ENCODE measurements around the gene TRDN. TPM values are rescaled to one million over a fixed set of nuclear protein-coding genes. Genes with fewer than 3 reads are reported as not detected.

Gene TRDN
- total and polyA plus RNA-seq, 9 donors = under 0.01 to 7.8 (median 1.3) TPM; not detected in 1

DNA sequence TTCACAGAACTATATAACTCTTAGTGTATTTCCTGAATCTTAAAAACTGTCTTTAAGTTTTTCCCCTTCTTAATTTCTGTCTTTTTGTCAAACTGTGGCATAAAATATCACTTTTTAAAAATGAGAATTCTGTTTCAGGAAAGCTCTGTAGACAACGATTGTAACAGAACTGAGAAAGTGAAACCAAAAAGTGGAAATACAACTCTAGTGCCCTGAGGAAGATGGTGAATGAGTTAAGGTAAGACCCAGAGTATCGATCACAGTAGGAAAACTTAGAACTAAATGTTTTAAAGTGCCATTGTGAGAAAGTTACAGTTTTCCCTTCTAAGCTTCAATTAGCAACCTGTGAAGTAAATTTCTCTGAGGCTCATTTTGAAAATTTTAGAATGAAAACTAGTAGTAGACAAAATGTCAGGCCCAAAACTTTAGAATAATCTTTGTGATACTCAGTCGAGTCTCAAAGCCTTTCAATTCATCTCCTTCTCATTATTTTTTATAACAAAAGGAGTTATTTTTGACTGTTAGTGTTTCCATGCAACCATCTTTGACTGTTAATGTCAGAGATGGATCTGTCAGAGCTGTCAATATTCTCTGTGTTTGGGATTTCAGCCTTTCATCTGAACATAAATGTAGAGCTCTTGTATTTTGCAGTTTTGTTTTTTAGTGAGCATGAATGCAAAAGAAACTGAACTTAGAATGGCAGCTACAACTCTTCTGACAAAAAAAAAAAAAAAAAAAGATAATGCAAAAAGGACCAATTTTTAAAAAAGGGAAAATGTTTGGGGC lies 19.0 kb upstream of the TRDN start:
- Histone ChIP-seq H3K27ac (no peak overlapping the region), H3K36me3 (no peaks in the 10 kb centered on the region), H3K4me3 (peak overlapping the region; percentile 8), H3K9me3 (no peaks in the 10 kb centered on the region), H3K4me1 (ENCODE audit: insufficient read depth) (no peaks in the 10 kb centered on the region), H3K27me3 (no peaks in the 10 kb centered on the region)
- TF ChIP-seq, protein P1, sequence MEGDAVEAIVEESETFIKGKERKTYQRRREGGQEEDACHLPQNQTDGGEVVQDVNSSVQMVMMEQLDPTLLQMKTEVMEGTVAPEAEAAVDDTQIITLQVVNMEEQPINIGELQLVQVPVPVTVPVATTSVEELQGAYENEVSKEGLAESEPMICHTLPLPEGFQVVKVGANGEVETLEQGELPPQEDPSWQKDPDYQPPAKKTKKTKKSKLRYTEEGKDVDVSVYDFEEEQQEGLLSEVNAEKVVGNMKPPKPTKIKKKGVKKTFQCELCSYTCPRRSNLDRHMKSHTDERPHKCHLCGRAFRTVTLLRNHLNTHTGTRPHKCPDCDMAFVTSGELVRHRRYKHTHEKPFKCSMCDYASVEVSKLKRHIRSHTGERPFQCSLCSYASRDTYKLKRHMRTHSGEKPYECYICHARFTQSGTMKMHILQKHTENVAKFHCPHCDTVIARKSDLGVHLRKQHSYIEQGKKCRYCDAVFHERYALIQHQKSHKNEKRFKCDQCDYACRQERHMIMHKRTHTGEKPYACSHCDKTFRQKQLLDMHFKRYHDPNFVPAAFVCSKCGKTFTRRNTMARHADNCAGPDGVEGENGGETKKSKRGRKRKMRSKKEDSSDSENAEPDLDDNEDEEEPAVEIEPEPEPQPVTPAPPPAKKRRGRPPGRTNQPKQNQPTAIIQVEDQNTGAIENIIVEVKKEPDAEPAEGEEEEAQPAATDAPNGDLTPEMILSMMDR (IDR thresholded peaks at IDR 0.05) = no peak
- no peak for TF ChIP-seq EP300 (IDR thresholded peaks at IDR 0.05)
- TF ChIP-seq POLR2A (IDR thresholded peaks at IDR 0.05) = no peak
- 23 to 35% (median 31%) methylated on average over 3 of the region's 3 CpGs for WGBS, 3 donors
- intact Hi-C loops (cut with DNase I) = no loop called here
- no peak for DNase-seq

DNA sequence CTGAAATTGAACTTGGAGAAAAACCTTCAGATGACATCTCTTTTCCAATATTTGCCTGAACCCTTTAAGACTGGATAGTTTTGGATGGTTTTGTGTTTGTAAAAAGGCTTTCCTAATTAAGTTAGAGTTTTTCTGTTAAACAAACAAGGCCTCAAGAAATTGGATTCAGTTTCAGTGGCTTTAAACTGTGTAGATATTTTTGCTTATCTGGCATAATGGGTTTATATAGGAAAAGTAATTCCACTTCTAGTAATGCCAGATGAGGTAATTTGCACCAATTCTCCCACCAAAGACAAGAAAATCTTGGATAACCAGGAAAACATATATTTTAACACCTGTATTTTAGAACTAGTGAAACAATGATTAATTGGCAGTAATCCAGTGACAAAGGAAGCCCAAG lies 12.0 kb upstream of the TRDN start:
- Histone ChIP-seq H3K4me3 (no peak overlapping the region), H3K4me1 (ENCODE audit: insufficient read depth) (no peaks in the 10 kb centered on the region), H3K27me3 (no peaks in the 10 kb centered on the region), H3K36me3 (no peaks in the 10 kb centered on the region), H3K9me3 (no peaks in the 10 kb centered on the region), H3K27ac (no peak overlapping the region)
- DNase-seq = no peak
- TF ChIP-seq EP300 (IDR thresholded peaks at IDR 0.05) (no peak), POLR2A (IDR thresholded peaks at IDR 0.05) (no peak)
- TF ChIP-seq, protein P1 (IDR thresholded peaks at IDR 0.05) = no peak
- intact Hi-C loops (cut with DNase I) = no loop called here

DNA sequence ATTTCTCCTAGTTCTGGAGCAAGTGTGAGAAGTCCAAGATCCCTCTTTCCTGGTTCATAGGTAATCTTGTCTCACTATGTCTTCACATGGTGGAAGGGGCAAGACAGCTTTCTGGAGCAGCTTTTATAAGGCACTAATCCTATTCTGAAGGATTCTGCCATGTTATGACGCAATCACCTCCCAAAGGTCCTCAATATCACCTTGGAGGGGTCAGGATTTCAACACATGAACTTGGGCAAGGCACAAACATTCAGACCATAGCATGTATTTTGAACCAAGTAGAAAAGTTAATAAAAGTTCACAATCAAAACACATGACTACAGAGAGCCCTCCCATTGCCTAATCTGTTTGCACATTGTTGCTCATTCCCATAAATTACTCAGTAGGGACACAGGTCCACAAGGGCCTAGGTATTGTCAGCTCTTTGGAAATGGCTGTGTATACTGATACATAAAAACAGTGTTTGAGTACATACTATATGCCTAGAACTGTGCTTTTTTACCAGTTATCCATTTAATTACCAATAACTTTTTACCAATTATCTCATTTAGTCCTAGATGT lies 11.3 kb upstream of the TRDN start:
- intact Hi-C loops (cut with DNase I) = no loop called here
- H3K36me3 ChIP-seq = no peaks in the 10 kb centered on the region
- H3K4me3 ChIP-seq = no peak overlapping the region
- no peaks in the 10 kb centered on the region for H3K4me1 ChIP-seq (ENCODE audit: insufficient read depth)
- no peak for TF ChIP-seq POLR2A (IDR thresholded peaks at IDR 0.05)
- TF ChIP-seq, protein P1 (IDR thresholded peaks at IDR 0.05) = no peak
- 0 to 79% (median 0%) methylated on average over 1 of the region's 1 CpG for WGBS, 3 donors
- H3K27ac ChIP-seq = no peak overlapping the region
- no peaks in the 10 kb centered on the region for H3K27me3 ChIP-seq
- no peak for DNase-seq
- H3K9me3 ChIP-seq = no peaks in the 10 kb centered on the region

DNA sequence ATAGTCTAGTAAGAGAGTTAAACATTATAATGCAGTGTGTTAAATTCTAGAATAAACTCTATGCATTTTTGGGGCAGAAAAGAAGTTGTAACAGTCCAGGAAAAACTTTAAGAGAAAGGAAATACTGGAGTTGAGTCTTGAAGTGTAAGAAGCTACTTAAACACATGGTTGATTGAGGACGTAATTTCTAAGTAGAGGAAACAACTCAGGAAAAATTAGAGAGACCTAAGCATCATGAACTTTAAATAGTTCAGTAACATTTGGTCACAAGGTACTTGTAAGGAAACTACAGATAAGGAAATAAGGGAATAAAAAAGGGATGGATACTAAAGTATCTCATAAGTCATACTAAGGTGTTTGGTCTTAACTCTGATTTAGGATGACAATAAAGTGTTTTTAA lies 4.7 kb upstream of the TRDN start:
- Histone ChIP-seq H3K4me3 (no peak overlapping the region), H3K4me1 (ENCODE audit: insufficient read depth) (no peaks in the 10 kb centered on the region), H3K27me3 (no peaks in the 10 kb centered on the region), H3K36me3 (no peaks in the 10 kb centered on the region), H3K9me3 (no peaks in the 10 kb centered on the region), H3K27ac (no peak overlapping the region)
- intact Hi-C loops (cut with DNase I) = no loop called here
- 72 to 85% (median 83%) methylated on average over 1 of the region's 1 CpG for WGBS, 3 donors
- no peak for TF ChIP-seq EP300 (IDR thresholded peaks at IDR 0.05)
- TF ChIP-seq POLR2A (IDR thresholded peaks at IDR 0.05) = no peak
- TF ChIP-seq, protein P1 (IDR thresholded peaks at IDR 0.05) = no peak
- no peak for DNase-seq

Measured in ovary (tissue), 9 donors.